Right lobe of liver (tissue), 4 donors: ENCODE measurements around the gene ANKRD11.

Experiments used
- CTCF ChIP-seq, 4 donors: fragments of 200-600 bp in 3 of 4; fragments of 450-650 bp in 1 of 4; IDR thresholded peaks; one replicate each; pipeline versions ENCODE4 v1.5.1 to v1.8.0; 2016 to 2022; ENCODE audit warnings: antibody characterized with exemption in 4 of 4, mild to moderate bottlenecking in 2 of 4
- POLR2A ChIP-seq: fragments of 450-650 bp; IDR thresholded peaks from one replicate; pipeline ENCODE4 v1.6.1; 2017; ENCODE audit warnings: antibody characterized with exemption, mild to moderate bottlenecking
- donor health status: DM: no; HTN: no; CAD: no.
- donor health status: DM: no; HTN: no; CAD: no.
- donor health status: DM: no; HTN: yes; CAD: no.

DNA sequence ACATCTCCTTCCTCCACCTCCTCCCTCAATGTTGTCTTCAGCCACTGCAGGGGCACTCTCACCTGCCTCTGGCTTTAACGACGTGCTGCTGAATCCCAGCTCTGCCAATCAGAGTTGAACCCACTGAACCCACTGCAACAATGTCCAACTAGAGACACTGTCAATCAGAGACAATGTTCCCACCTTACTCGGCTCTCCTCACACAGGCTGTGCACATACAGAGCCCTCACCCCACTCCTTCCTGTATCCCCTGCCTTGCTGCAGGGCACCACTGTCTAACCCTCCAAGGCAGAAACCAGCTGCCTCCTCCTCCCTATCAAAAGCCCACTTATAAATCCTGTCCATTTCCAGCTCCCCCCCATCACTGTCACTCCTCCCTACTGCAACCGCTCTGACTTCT is 58.7 kb downstream of the ANKRD11 start:
- TF ChIP-seq CTCF (IDR thresholded peaks at IDR 0.05): no peak
- no peak for TF ChIP-seq POLR2A
